Sigmoid colon (tissue), 4 donors: ENCODE data around the gene SETD1B.

Source experiments
- POLR2AphosphoS5 ChIP-seq, 4 donors: sonication (generic); formaldehyde crosslinking; IDR thresholded peaks; one replicate each; pipeline ENCODE4 v1.6.1; 2017; ENCODE audit warnings: antibody characterized with exemption in 4 of 4
- TF ChIP-seq, protein P1 (sequence below), 4 experiments: fragments of 450-650 bp in 3 of 4; fragments of 200-600 bp in 1 of 4; IDR thresholded peaks; one replicate each; pipeline ENCODE4 v1.5.1; 2016 to 2019; ENCODE audit warnings: antibody characterized with exemption in 4 of 4, mild to moderate bottlenecking in 3 of 4, moderate library complexity in 2 of 4

DNA sequence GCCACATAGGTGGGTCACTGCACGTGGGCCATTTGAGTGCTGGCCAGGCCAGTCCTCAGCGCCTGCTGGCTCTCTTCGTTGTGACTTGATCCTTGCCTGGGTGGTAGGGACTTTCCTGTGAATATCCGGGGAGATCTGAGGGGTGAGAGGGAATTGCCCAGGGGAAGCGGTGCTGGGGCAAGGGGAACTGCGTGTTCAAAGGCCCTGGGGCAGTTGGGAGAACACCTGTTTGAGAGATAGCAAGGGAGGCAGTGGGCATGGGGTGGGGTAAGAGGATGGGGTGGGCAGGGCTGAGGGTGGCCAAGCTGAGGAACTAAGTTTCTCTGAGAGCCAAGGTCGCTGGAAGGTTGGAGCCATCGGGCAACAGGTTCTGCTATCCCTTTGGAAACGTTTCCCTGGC, 25.0 kb downstream of the SETD1B start:
- no peak for TF ChIP-seq POLR2AphosphoS5 (IDR thresholded peaks at IDR 0.05)
- TF ChIP-seq, protein P1, sequence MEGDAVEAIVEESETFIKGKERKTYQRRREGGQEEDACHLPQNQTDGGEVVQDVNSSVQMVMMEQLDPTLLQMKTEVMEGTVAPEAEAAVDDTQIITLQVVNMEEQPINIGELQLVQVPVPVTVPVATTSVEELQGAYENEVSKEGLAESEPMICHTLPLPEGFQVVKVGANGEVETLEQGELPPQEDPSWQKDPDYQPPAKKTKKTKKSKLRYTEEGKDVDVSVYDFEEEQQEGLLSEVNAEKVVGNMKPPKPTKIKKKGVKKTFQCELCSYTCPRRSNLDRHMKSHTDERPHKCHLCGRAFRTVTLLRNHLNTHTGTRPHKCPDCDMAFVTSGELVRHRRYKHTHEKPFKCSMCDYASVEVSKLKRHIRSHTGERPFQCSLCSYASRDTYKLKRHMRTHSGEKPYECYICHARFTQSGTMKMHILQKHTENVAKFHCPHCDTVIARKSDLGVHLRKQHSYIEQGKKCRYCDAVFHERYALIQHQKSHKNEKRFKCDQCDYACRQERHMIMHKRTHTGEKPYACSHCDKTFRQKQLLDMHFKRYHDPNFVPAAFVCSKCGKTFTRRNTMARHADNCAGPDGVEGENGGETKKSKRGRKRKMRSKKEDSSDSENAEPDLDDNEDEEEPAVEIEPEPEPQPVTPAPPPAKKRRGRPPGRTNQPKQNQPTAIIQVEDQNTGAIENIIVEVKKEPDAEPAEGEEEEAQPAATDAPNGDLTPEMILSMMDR (IDR thresholded peaks at IDR 0.05) = no peak
